NCI-H2227 (cell line): ENCODE data around the gene ARL14.

Experiments used
- DNase-seq: peaks from one replicate; lab custom pipeline; 2025; ENCODE audit not compliant: unreplicated experiment; lab: John Stamatoyannopoulos, UW

ARL14 gene

GRCh38 chr3:160719710-160720109 lies 42.8 kb downstream of the ARL14 start:
- no peak for DNase-seq

GRCh38 chr3:160720123-160720746 lies 43.3 kb downstream of the ARL14 start:
- DNase-seq: no peak

- DNase-seq: no peak
Observed at GRCh38 chr3:160722331-160722730, 45.4 kb downstream of the ARL14 start.

- no peak for DNase-seq
Observed at GRCh38 chr3:160725338-160725737, 48.4 kb downstream of the ARL14 start.
